GM19035 (cell line): ENCODE results near the gene PAPPA.

Experiments
- ATAC-seq: cut with Tn5 transposase; IDR thresholded peaks from one replicate; pipeline ENCODE4 v1.9.1; 2021; ENCODE audit not compliant: unreplicated experiment

Gene PAPPA

GRCh38 chr9:116451500-116452115 is 298.0 kb downstream of the PAPPA start:
- ATAC-seq, result no peak
